T-helper 2 cell treated with Interferon-gamma antibody and Interleukin-4, amounts not matched to agents 5 μg/mL and 100 μg/mL, for 36 hours (primary cell): ENCODE results near the gene ZNF143.
A peak's percentile ranks its signal among the peaks of the same experiment; 100 is the strongest.

Source experiments
- DNase-seq: peaks from one replicate; pipeline ENCODE4 v3.0.0; 2021; ENCODE audit warnings: low spot score
- H3K27ac Mint-ChIP-seq: one replicate; pipeline ENCODE4 v1.8.0; 2021; ENCODE audit warnings: mild to moderate bottlenecking, mixed read lengths
- H3K27me3 Mint-ChIP-seq: one replicate; pipeline ENCODE4 v1.8.0; 2021; ENCODE audit warnings: low read depth, mixed read lengths
- H3K36me3 Mint-ChIP-seq: one replicate; pipeline ENCODE4 v1.8.0; 2021; ENCODE audit warnings: low read depth, mixed read lengths
- H3K4me1 Mint-ChIP-seq: one replicate; pipeline ENCODE4 v1.8.0; 2021; ENCODE audit warnings: low read depth, mixed read lengths
- H3K4me3 Mint-ChIP-seq: one replicate; pipeline ENCODE4 v1.8.0; 2022; ENCODE audit warnings: mild to moderate bottlenecking, moderate library complexity, mixed read lengths
- H3K9me3 Mint-ChIP-seq: one replicate; pipeline ENCODE4 v1.8.0; 2021; ENCODE audit warnings: mixed read lengths

The ZNF143 gene

GRCh38 chr11:9571071-9571762 lies 110.4 kb downstream of the ZNF143 start:
- Mint-ChIP-seq H3K27ac (no peak overlapping the region), H3K36me3 (peaks cover 18% of the 10 kb centered on the region), H3K9me3 (no peaks in the 10 kb centered on the region), H3K4me1 (peaks cover 31% of the 10 kb centered on the region), H3K27me3 (no peaks in the 10 kb centered on the region), H3K4me3 (peak overlapping the region; percentile 77)
- no peak for DNase-seq

DNA sequence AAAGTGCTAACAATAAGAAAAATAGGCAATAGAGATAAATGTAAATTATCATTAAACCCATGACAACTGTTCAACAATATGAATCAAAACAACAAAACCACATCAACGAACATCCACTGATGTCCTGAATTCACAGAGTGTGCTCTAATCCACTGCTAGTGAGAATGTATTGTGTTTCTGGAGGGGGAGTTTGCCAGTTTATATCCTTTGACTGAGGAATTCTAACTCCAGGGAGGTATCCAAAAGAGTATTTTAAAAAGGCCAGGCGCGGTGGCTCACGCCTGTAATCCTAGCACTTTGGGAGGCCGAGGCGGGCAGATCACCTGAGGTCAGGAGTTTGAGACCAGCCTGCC lies 110.9 kb downstream of the ZNF143 start:
- Mint-ChIP-seq H3K27me3 (no peaks in the 10 kb centered on the region), H3K4me1 (peaks cover 32% of the 10 kb centered on the region), H3K9me3 (no peaks in the 10 kb centered on the region), H3K36me3 (peaks cover 23% of the 10 kb centered on the region), H3K27ac (no peak overlapping the region), H3K4me3 (peak overlapping the region; percentile 77)
- no peak for DNase-seq

DNA sequence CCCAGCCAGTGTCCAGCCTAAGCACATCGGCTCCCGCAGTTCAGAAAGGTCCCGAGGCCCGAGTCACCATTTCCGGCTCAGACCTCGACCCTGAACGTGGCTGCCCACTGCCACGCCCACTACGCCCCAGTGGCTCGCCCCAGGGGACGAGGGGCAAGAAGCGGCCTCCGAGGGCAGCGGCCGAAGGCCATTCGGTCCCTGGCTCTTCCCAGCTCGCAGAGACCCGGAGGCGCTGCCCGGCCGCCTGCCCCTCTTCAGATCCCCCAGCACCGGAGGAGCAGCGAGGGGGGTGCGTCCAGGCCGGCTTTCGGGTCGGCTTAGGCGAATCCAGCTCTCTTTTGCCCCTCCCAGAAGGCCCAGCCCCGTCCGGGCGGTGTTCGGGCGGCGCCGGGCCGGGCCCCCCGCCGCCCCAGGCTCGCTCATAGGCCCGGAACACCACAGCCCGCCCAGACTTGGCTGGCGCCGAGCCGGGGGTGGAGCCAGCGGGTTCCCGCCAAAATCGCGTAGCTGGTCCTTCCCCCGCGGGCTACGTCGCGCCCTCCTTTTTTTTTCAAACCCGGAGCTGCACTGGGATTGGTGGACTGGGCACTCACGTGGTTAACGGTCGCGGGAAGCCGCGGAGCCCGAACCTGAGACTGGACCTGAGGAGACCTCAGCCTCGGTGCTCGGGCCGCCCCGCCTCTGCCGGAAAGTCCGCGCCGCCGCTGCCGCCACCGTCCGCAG lies 112.4 kb downstream of the ZNF143 start, which contains the start of gene WEE1:
TSS of gene WEE1 (plus strand) at position 619 of the 723 bp plus-strand sequence. CDS start 264 bp downstream, outside the sequence.
- H3K27ac Mint-ChIP-seq: peak within 1 kb of the TSS; percentile 88
- H3K4me3 Mint-ChIP-seq: peak within 1 kb of the TSS; percentile 98
- H3K4me1 Mint-ChIP-seq: peaks cover 39% of the 10 kb centered on the region
- H3K27me3 Mint-ChIP-seq: no peaks in the 10 kb centered on the region
- peak; percentile 99 for DNase-seq
- peaks cover 36% of the 10 kb centered on the region for H3K36me3 Mint-ChIP-seq
- no peaks in the 10 kb centered on the region for H3K9me3 Mint-ChIP-seq

DNA sequence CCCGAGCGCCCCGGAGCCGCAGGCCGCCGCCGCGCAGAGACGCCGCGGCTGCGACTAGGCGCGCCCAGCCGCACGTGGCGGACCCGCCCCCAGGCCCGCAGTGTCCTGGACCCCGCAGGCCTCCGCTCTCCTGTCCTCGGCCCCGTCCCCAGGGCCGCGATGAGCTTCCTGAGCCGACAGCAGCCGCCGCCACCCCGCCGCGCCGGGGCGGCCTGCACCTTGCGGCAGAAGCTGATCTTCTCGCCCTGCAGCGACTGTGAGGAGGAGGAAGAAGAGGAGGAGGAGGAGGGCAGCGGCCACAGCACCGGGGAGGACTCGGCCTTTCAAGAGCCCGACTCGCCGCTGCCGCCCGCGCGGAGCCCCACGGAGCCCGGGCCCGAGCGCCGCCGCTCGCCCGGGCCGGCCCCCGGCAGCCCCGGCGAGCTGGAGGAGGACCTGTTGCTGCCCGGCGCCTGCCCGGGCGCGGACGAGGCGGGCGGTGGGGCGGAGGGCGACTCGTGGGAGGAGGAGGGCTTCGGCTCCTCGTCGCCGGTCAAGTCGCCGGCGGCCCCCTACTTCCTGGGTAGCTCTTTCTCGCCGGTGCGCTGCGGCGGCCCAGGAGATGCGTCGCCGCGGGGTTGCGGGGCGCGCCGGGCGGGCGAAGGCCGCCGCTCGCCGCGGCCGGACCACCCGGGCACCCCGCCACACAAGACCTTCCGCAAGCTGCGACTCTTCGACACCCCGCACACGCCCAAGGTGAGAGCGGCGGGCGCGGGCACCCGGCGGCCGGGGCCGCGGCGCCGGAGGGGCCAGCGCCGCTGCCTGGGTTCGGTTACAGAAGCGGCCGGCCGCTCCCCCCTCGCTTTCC lies 113.2 kb downstream of the ZNF143 start:
- peak overlapping the region; percentile 88 for H3K27ac Mint-ChIP-seq
- peaks cover 36% of the 10 kb centered on the region for H3K4me1 Mint-ChIP-seq
- H3K4me3 Mint-ChIP-seq: peak overlapping the region; percentile 98
- peak; percentile 27 for DNase-seq
- H3K27me3 Mint-ChIP-seq: no peaks in the 10 kb centered on the region
- peaks cover 39% of the 10 kb centered on the region for H3K36me3 Mint-ChIP-seq
- no peaks in the 10 kb centered on the region for H3K9me3 Mint-ChIP-seq

DNA sequence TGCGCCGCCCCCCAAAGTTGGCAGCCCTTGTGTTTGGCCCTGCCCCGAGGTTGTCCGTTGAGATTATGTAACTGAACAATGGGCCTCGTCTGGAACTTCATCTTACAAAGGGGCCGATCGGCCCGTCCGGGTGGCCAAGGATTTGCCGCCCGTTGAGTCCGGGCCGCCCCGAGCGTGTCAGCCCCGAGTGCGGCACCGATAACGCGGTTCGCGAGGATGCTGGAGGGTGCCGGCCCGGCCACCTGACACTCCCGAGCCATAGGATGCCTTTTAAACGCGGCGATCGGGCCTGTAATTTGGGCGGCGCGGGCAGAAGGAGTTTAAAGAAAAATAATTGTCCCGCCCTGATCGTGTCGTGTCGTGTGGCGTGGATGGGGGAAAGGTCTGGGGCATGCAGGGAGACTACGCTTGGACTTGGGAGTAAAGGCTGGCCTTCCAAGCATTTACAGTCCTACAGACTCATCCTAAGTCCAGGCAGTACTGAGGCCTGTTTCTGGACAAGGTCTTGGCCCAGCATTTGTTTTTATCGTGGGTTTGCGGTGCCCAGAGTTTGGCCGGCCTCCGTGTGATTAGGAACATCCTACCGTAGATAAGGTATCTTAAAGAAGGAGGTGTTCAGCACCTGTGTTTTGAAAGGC lies 113.9 kb downstream of the ZNF143 start:
- DNase-seq: no peak
- peak overlapping the region; percentile 88 for H3K27ac Mint-ChIP-seq
- no peaks in the 10 kb centered on the region for H3K27me3 Mint-ChIP-seq
- peak overlapping the region; percentile 98 for H3K4me3 Mint-ChIP-seq
- peaks cover 46% of the 10 kb centered on the region for H3K36me3 Mint-ChIP-seq
- H3K4me1 Mint-ChIP-seq: peaks cover 39% of the 10 kb centered on the region
- H3K9me3 Mint-ChIP-seq: no peaks in the 10 kb centered on the region

DNA sequence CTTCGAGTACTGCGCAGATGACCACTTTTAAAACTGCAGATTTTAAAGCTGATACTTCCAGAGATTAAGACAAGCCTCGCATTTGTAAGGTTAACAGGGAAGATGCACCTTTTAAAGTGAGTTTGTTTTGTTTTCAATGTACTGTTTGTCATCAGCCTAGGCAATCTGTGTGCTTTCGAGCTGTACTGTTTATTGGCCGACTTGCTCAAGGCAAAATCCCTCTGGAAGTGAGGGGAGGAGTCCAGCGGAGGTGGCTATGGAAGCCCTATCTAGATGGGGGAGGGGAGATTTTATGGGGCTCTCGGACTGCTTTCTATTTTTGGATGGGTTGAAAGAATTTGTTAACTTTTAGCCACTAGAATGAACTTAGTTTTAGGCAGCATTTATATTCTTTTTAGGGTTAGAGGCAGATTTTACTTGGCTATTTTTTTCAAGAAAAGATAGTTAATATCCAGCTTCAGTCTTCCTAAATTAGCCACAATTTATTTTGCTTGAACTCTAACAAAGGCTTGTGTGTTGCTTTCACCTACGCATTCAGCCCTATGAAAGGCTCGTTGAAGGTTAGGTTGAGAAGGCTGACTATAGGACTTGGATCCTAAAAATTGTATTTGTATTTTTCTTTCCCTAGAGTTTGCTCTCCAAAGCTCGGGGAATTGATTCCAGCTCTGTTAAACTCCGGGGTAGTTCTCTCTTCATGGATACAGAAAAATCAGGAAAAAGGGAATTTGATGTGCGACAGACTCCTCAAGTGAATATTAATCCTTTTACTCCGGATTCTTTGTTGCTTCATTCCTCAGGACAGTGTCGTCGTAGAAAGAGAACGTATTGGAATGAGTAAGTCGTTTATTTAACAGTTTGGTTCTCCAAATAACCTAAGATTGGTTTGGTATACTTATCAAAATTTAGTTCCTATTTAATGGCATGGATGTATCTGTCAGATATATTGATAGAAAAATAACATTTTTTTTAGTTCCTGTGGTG lies 114.7 kb downstream of the ZNF143 start:
- H3K36me3 Mint-ChIP-seq: peaks cover 46% of the 10 kb centered on the region
- peak overlapping the region; percentile 98 for H3K4me3 Mint-ChIP-seq
- no peaks in the 10 kb centered on the region for H3K27me3 Mint-ChIP-seq
- no peaks in the 10 kb centered on the region for H3K9me3 Mint-ChIP-seq
- H3K4me1 Mint-ChIP-seq: peaks cover 39% of the 10 kb centered on the region
- no peak for DNase-seq
- H3K27ac Mint-ChIP-seq: peak overlapping the region; percentile 88

GRCh38 chr11:9576701-9577381 lies 116.0 kb downstream of the ZNF143 start:
- DNase-seq: no peak
- H3K27ac Mint-ChIP-seq: peak overlapping the region; percentile 53
- H3K4me1 Mint-ChIP-seq: peaks cover 45% of the 10 kb centered on the region
- no peaks in the 10 kb centered on the region for H3K9me3 Mint-ChIP-seq
- H3K36me3 Mint-ChIP-seq: peaks cover 58% of the 10 kb centered on the region
- H3K27me3 Mint-ChIP-seq: no peaks in the 10 kb centered on the region
- H3K4me3 Mint-ChIP-seq: peak overlapping the region; percentile 98

GRCh38 chr11:9577556-9577955 lies 116.7 kb downstream of the ZNF143 start:
- Mint-ChIP-seq H3K27me3 (no peaks in the 10 kb centered on the region), H3K36me3 (peaks cover 62% of the 10 kb centered on the region), H3K4me1 (peaks cover 43% of the 10 kb centered on the region), H3K4me3 (peak overlapping the region; percentile 98), H3K27ac (peak overlapping the region; percentile 71), H3K9me3 (no peaks in the 10 kb centered on the region)
- no peak for DNase-seq
